NCI-H2081 treated with DMSO at 0.1 percent for 48 hours (cell line): ENCODE data around the gene ZNF821.
"Not testable (repeated sequence)": the region's sequence is repeated elsewhere in the genome, so short reads cannot be mapped to it uniquely, and the experiment has no call there.

Source experiments
- DNase-seq: peaks from one replicate; lab custom pipeline; 2025; lab: John Stamatoyannopoulos, UW

ZNF821 gene

GRCh38 chr16:71902656-71903365 lies 18.8 kb upstream of the ZNF821 start:
- DNase-seq: no peak

GRCh38 chr16:71899171-71899570 lies 15.2 kb upstream of the ZNF821 start:
- no peak for DNase-seq

GRCh38 chr16:71896764-71897368 lies 12.9 kb upstream of the ZNF821 start:
- DNase-seq: no peak

- no peak for DNase-seq
Measured at GRCh38 chr16:71895679-71896365, 11.8 kb upstream of the ZNF821 start.

GRCh38 chr16:71894921-71895678 lies 11.1 kb upstream of the ZNF821 start, which contains the start of gene IST1:
Gene IST1, plus strand, starts transcription at chr16:71895531. Its CDS starts 20,110 bp downstream, at chr16:71915641.
- DNase-seq: no peak

GRCh38 chr16:71894229-71894920 lies 10.4 kb upstream of the ZNF821 start:
- no peak for DNase-seq

GRCh38 chr16:71893888-71894228 lies 9.9 kb upstream of the ZNF821 start:
- DNase-seq: no peak

GRCh38 chr16:71889147-71889546 lies 5.2 kb upstream of the ZNF821 start:
- DNase-seq: no peak

GRCh38 chr16:71885261-71885650 lies 1.3 kb upstream of the ZNF821 start:
- no peak for DNase-seq

GRCh38 chr16:71883168-71883848 lies 674 bp downstream of the ZNF821 start:
- DNase-seq: no peak

- no peak for DNase-seq
Measured at GRCh38 chr16:71882505-71883167, 1.3 kb downstream of the ZNF821 start.

- DNase-seq: no peak
Measured at GRCh38 chr16:71880176-71880575, 3.8 kb downstream of the ZNF821 start.

- DNase-seq: no peak
Measured at GRCh38 chr16:71878911-71879310, 5.1 kb downstream of the ZNF821 start.

- DNase-seq: no peak
Measured at GRCh38 chr16:71873199-71873598, 10.8 kb downstream of the ZNF821 start.

GRCh38 chr16:71870818-71871217 lies 13.2 kb downstream of the ZNF821 start:
- DNase-seq: no peak

GRCh38 chr16:71869089-71869488 lies 14.9 kb downstream of the ZNF821 start:
- DNase-seq: no peak

GRCh38 chr16:71867939-71868338 lies 16.0 kb downstream of the ZNF821 start:
- no peak for DNase-seq

GRCh38 chr16:71867175-71867574 lies 16.8 kb downstream of the ZNF821 start:
- not testable (repeated sequence) for DNase-seq

GRCh38 chr16:71865173-71865863 lies 18.7 kb downstream of the ZNF821 start:
- no peak for DNase-seq

- DNase-seq: no peak
Measured at GRCh38 chr16:71863995-71864394, 20.0 kb downstream of the ZNF821 start.
